ENCODE measurements around the gene AP1G2.
A peak's percentile ranks its signal among the peaks of the same experiment; 100 is the strongest.
"Not testable (repeated sequence)": the region's sequence is repeated elsewhere in the genome, so short reads cannot be mapped to it uniquely, and the experiment has no call there.

AP1G2 gene

GRCh38 chr14:23567186-23568020 lies at the start of gene AP1G2:
TSS of gene AP1G2 (minus strand) at chr14:23567791. CDS start at chr14:23567314, 477 bp downstream.
- peak; percentile 87 for DNase-seq

- no peak for DNase-seq
These were observed 48.3 kb upstream of the AP1G2 start for GRCh38 chr14:23615856-23616255.

- no peak for DNase-seq
These were observed 46.8 kb upstream of the AP1G2 start for GRCh38 chr14:23614395-23614828.

- no peak for DNase-seq
These were observed 45.9 kb upstream of the AP1G2 start for GRCh38 chr14:23613242-23614070.

- no peak for DNase-seq
These were observed 45.2 kb upstream of the AP1G2 start for GRCh38 chr14:23612802-23613201.

GRCh38 chr14:23612354-23612732 lies 44.8 kb upstream of the AP1G2 start:
- DNase-seq, result no peak

- no peak for DNase-seq
These were observed 43.3 kb upstream of the AP1G2 start for GRCh38 chr14:23610815-23611289.

GRCh38 chr14:23610090-23610814 lies 42.7 kb upstream of the AP1G2 start:
- DNase-seq, result peak; percentile 44

- DNase-seq, result not testable (repeated sequence)
These were observed 42.0 kb upstream of the AP1G2 start for GRCh38 chr14:23609411-23610089.

GRCh38 chr14:23609001-23609400 lies 41.4 kb upstream of the AP1G2 start:
- no peak for DNase-seq

- DNase-seq, result no peak
These were observed 40.9 kb upstream of the AP1G2 start for GRCh38 chr14:23608454-23608853.

GRCh38 chr14:23605931-23606585 lies 38.5 kb upstream of the AP1G2 start:
- DNase-seq, result no peak

- no peak for DNase-seq
These were observed 37.1 kb upstream of the AP1G2 start for GRCh38 chr14:23604675-23605170.

- DNase-seq, result no peak
These were observed 36.6 kb upstream of the AP1G2 start for GRCh38 chr14:23604148-23604547.

GRCh38 chr14:23603103-23603502 lies 35.5 kb upstream of the AP1G2 start:
- DNase-seq, result no peak

GRCh38 chr14:23602181-23603095 lies 34.8 kb upstream of the AP1G2 start:
- DNase-seq, result no peak

GRCh38 chr14:23601845-23602180 lies 34.2 kb upstream of the AP1G2 start:
- no peak for DNase-seq

- no peak for DNase-seq
These were observed 33.8 kb upstream of the AP1G2 start for GRCh38 chr14:23601424-23601823.

GRCh38 chr14:23600806-23601205 lies 33.2 kb upstream of the AP1G2 start:
- DNase-seq, result no peak

- no peak for DNase-seq
These were observed 32.7 kb upstream of the AP1G2 start for GRCh38 chr14:23600322-23600707.

GRCh38 chr14:23594191-23594590 lies 26.6 kb upstream of the AP1G2 start:
- DNase-seq, result not testable (repeated sequence)

All from CD4-positive, alpha-beta T cell treated with Interleukin-10 for 1 hour (primary cell).